Liver (tissue), 9 donors: ENCODE data around the gene TCF7L1. TPM values are rescaled to one million over a fixed set of nuclear protein-coding genes. Genes with fewer than 3 reads are reported as not detected.
"Not testable (repeated sequence)": the region's sequence is repeated elsewhere in the genome, so short reads cannot be mapped to it uniquely, and the experiment has no call there.

Experiments
- DNase-seq: peaks from one replicate; pipeline ENCODE4 v3.0.0-alpha.2; 2017; ENCODE audit warnings: low spot score
- H3K27ac ChIP-seq, 2 donors: one replicate each; pipeline ENCODE4 v1.7.0; 2013; ENCODE audit warnings: inconsistent platforms in 2 of 2, low read length in 2 of 2, control low read depth in 1 of 2, low read depth in 1 of 2, mild to moderate bottlenecking in 1 of 2
- H3K27me3 ChIP-seq, 4 donors: one replicate each; pipeline versions ENCODE4 v1.6.1 to v1.7.0; 2013; ENCODE audit warnings: low read length in 3 of 4, inconsistent platforms in 1 of 4, mild to moderate bottlenecking in 1 of 4, moderate library complexity in 1 of 4; ENCODE audit not compliant: control insufficient read depth in 4 of 4, insufficient read depth in 4 of 4
- H3K36me3 ChIP-seq, 4 donors: one replicate each; pipeline versions ENCODE4 v1.6.1 to v1.7.0; 2013; ENCODE audit warnings: low read length in 3 of 4, mild to moderate bottlenecking in 3 of 4, low read depth in 1 of 4, moderate library complexity in 1 of 4; ENCODE audit not compliant: control insufficient read depth in 4 of 4, insufficient read depth in 3 of 4
- H3K4me1 ChIP-seq, 4 donors: one replicate each; pipeline versions ENCODE4 v1.6.1 to v1.7.0; 2013; ENCODE audit warnings: low read length in 3 of 4, mild to moderate bottlenecking in 3 of 4, moderate library complexity in 1 of 4; ENCODE audit not compliant: control insufficient read depth in 4 of 4, insufficient read depth in 4 of 4
- H3K4me3 ChIP-seq, 3 donors: one replicate each; pipeline versions ENCODE4 v1.6.1 to v1.7.0; 2013; ENCODE audit warnings: low read length in 3 of 3, control low read depth in 1 of 3, low read depth in 1 of 3, mild to moderate bottlenecking in 1 of 3
- H3K9ac ChIP-seq, 2 donors: one replicate each; pipeline ENCODE4 v1.7.0; 2013; ENCODE audit warnings: low read length in 2 of 2, mild to moderate bottlenecking in 2 of 2, moderate library complexity in 2 of 2, control low read depth in 1 of 2, low read depth in 1 of 2
- H3K9me3 ChIP-seq, 4 donors: one replicate each; pipeline versions ENCODE4 v1.6.1 to v1.7.0; 2013; ENCODE audit warnings: low read length in 3 of 4; ENCODE audit not compliant: control insufficient read depth in 4 of 4
- ATF3 ChIP-seq: IDR thresholded peaks from 2 replicates; pipeline ENCODE4 v1.6.1; 2016; ENCODE audit warnings: antibody characterized with exemption
- CTCF ChIP-seq: fragments of 150-350 bp; IDR thresholded peaks from 2 replicates; pipeline ENCODE4 v1.5.1; 2017; ENCODE audit warnings: improper control_type of control experiment, low read depth, low read length; ENCODE audit not compliant: missing input control
- EGR1 ChIP-seq, 2 donors: IDR thresholded peaks; 2 replicates each; pipeline ENCODE4 v1.6.1; 2016 to 2018; ENCODE audit warnings: antibody characterized with exemption in 2 of 2, low read depth in 2 of 2
- FOXA1 ChIP-seq: IDR thresholded peaks from 2 replicates; pipeline ENCODE4 v1.6.1; 2016; ENCODE audit warnings: antibody characterized with exemption
- FOXA2 ChIP-seq: IDR thresholded peaks from 2 replicates; pipeline ENCODE4 v1.6.1; 2016; ENCODE audit warnings: antibody characterized with exemption
- HNF4A ChIP-seq, 2 donors: conservative IDR thresholded peaks; 2 replicates each; pipeline ENCODE4 v1.6.1; 2016; ENCODE audit warnings: antibody characterized with exemption in 2 of 2, mild to moderate bottlenecking in 2 of 2
- HNF4G ChIP-seq: IDR thresholded peaks from 2 replicates; pipeline ENCODE4 v1.6.1; 2016; ENCODE audit warnings: antibody characterized with exemption
- JUND ChIP-seq, 2 donors: IDR thresholded peaks; 2 replicates each; pipeline ENCODE4 v1.6.1; 2016; ENCODE audit warnings: antibody characterized with exemption in 2 of 2
- MAX ChIP-seq: IDR thresholded peaks from 2 replicates; pipeline ENCODE4 v1.6.1; 2016; ENCODE audit warnings: antibody characterized with exemption
- RAD21 ChIP-seq, 2 donors: IDR thresholded peaks; 2 replicates each; pipeline ENCODE4 v1.6.1; 2016; ENCODE audit warnings: antibody characterized with exemption in 2 of 2, mild to moderate bottlenecking in 2 of 2
- TAF1 ChIP-seq: conservative IDR thresholded peaks from 2 replicates; pipeline ENCODE4 v1.6.1; 2016; ENCODE audit warnings: antibody characterized with exemption, mild to moderate bottlenecking
- YY1 ChIP-seq: IDR thresholded peaks from 2 replicates; pipeline ENCODE4 v1.6.1; 2016; ENCODE audit warnings: antibody characterized with exemption, mild to moderate bottlenecking
- ZBTB33 ChIP-seq: IDR thresholded peaks from 2 replicates; pipeline ENCODE4 v1.6.1; 2016; ENCODE audit warnings: antibody characterized with exemption
- WGBS: extraction: QIAGEN DNeasy Blood & Tissue Kit; methylation state at CpG from one replicate; pipeline ENCODE4 v1.1.7; 2013; 5-methylcytosine and 5-hydroxymethylcytosine counted together
- polyA plus RNA-seq, 2 donors: library from polyadenylated mRNA; stranded (reverse) in 1 of 2; unstranded in 1 of 2; fragments of 200-250 nt in 1 of 2; fragments of >200 nt in 1 of 2; fragmentation: Nextera tagmentation in 1 of 2; extraction: Ambion mirVana in 1 of 2; gene quantifications; one replicate each; pipeline versions ENCODE4 v1.2.1 to v1.2.3, GENCODE V29; 2013 to 2015
- total RNA-seq, 2 donors: library from RNA; depleted of rRNA; stranded (reverse); fragments of >200 nt; gene quantifications; one replicate each; pipeline ENCODE4 v1.2.3, GENCODE V29; 2014
- donor health status: healthy.
- donor health status: healthy.
- donor health status: healthy.
- donor health status: healthy.
- donor health status: healthy.

TCF7L1 gene
- total and polyA plus RNA-seq, 4 donors, result 1.6 to 6.0 (median 4.8) TPM

GRCh38 chr2:85314884-85315242 lies 181.7 kb downstream of the TCF7L1 start:
- TF ChIP-seq ZBTB33 (no peak), HNF4A (conservative IDR thresholded peaks at IDR 0.05) (no peak), EGR1 (IDR thresholded peaks at IDR 0.05; ENCODE audit: low read depth in 2 of 2) (no peak), YY1 (no peak), TAF1 (no peak), MAX (no peak), ATF3 (no peak), JUND (IDR thresholded peaks at IDR 0.05) (no peak), CTCF (no peak)
- H3K9ac ChIP-seq, result no peak overlapping the region
- no peaks in the 10 kb centered on the region for H3K9me3 ChIP-seq
- peaks cover 0 to 2% (median 0%) of the 10 kb centered on the region in 4 donors for H3K4me1 ChIP-seq
- peaks cover 5 to 34% (median 26%) of the 10 kb centered on the region in 4 donors for H3K36me3 ChIP-seq
- no peaks in the 10 kb centered on the region for H3K27me3 ChIP-seq
- WGBS, result 87% methylated on average over 10 of the region's 10 CpGs
- no peak for DNase-seq
- H3K27ac ChIP-seq, result no peak overlapping the region
- H3K4me3 ChIP-seq, result no peak overlapping the region

GRCh38 chr2:85315921-85316320 lies 182.7 kb downstream of the TCF7L1 start:
- not testable (repeated sequence) for H3K4me1 ChIP-seq, H3K27me3 ChIP-seq, DNase-seq, H3K27ac ChIP-seq, H3K9ac ChIP-seq, H3K4me3 ChIP-seq, H3K9me3 ChIP-seq
- peaks cover 5 to 44% (median 32%) of the 10 kb centered on the region in 4 donors for H3K36me3 ChIP-seq
- 94% methylated on average over 5 of the region's 5 CpGs for WGBS

GRCh38 chr2:85318222-85319074 lies 185.3 kb downstream of the TCF7L1 start:
- no peaks in the 10 kb centered on the region for H3K9me3 ChIP-seq
- no peak for TF ChIP-seq FOXA2
- no peak for TF ChIP-seq RAD21 (IDR thresholded peaks at IDR 0.05)
- TF ChIP-seq YY1, result no peak
- TF ChIP-seq HNF4G, result no peak
- no peak for TF ChIP-seq MAX
- TF ChIP-seq JUND (IDR thresholded peaks at IDR 0.05), result no peak
- TF ChIP-seq EGR1 (IDR thresholded peaks at IDR 0.05; ENCODE audit: low read depth in 2 of 2), result no peak
- TF ChIP-seq FOXA1, result no peak
- no peak for TF ChIP-seq HNF4A (conservative IDR thresholded peaks at IDR 0.05)
- 85% methylated on average over 11 of the region's 11 CpGs for WGBS
- H3K27me3 ChIP-seq, result no peaks in the 10 kb centered on the region
- H3K4me3 ChIP-seq, result no peak overlapping the region
- H3K27ac ChIP-seq, result no peak overlapping the region
- DNase-seq, result no peak
- no peak overlapping the region for H3K9ac ChIP-seq
- H3K36me3 ChIP-seq, result peaks cover 5 to 56% (median 46%) of the 10 kb centered on the region in 4 donors
- H3K4me1 ChIP-seq, result peaks cover 0 to 8% (median 7%) of the 10 kb centered on the region in 4 donors
